Spleen (tissue), 11 donors: ENCODE data around the gene SLC1A2. TPM values are rescaled to one million over a fixed set of nuclear protein-coding genes. Genes with fewer than 3 reads are reported as not detected.

Source experiments
- DNase-seq: peaks from one replicate; pipeline ENCODE4 v3.0.0-alpha.2; 2020
- H3K27ac ChIP-seq, 8 donors: fragments of 200-600 bp; sonication (generic) in 7 of 8; 1 replicate in 4 of 8; 2 replicates in 4 of 8; pipeline versions ENCODE4 v1.5.0 to v1.8.0; 2016 to 2021; ENCODE audit warnings: inconsistent platforms in 4 of 8, mild to moderate bottlenecking in 4 of 8, moderate library complexity in 1 of 8
- H3K27me3 ChIP-seq, 7 donors: fragments of 200-600 bp; sonication (generic) in 6 of 7; replicated peaks in 1 of 7; 1 replicate in 4 of 7; 2 replicates in 3 of 7; pipeline versions ENCODE4 v1.5.0 to v1.8.0; 2016 to 2021; ENCODE audit warnings: inconsistent platforms in 3 of 7, mild to moderate bottlenecking in 1 of 7
- H3K36me3 ChIP-seq, 6 donors: fragments of 200-600 bp; sonication (generic) in 5 of 6; 1 replicate in 4 of 6; 2 replicates in 2 of 6; pipeline versions ENCODE4 v1.5.0 to v1.8.0; 2016 to 2021; ENCODE audit warnings: inconsistent platforms in 2 of 6
- H3K4me1 ChIP-seq, 6 donors: fragments of 200-600 bp; sonication (generic) in 5 of 6; 1 replicate in 3 of 6; 2 replicates in 3 of 6; pipeline versions ENCODE4 v1.5.0 to v1.8.0; 2016 to 2021; ENCODE audit warnings: inconsistent platforms in 3 of 6
- H3K4me3 ChIP-seq, 8 donors: fragments of 200-600 bp; sonication (generic) in 7 of 8; 1 replicate in 4 of 8; 2 replicates in 4 of 8; pipeline versions ENCODE4 v1.5.0 to v1.8.0; 2016 to 2021; ENCODE audit warnings: inconsistent platforms in 4 of 8, mild to moderate bottlenecking in 4 of 8, moderate library complexity in 2 of 8
- H3K9me3 ChIP-seq, 8 donors: fragments of 200-600 bp; sonication (generic) in 7 of 8; 1 replicate in 4 of 8; 2 replicates in 4 of 8; pipeline versions ENCODE4 v1.5.0 to v1.8.0; 2016 to 2021; ENCODE audit warnings: inconsistent platforms in 4 of 8
- POLR2A ChIP-seq, 3 donors: fragments of 450-650 bp; IDR thresholded peaks; one replicate each; pipeline ENCODE4 v1.5.1; 2017; ENCODE audit warnings: antibody characterized with exemption in 3 of 3, mild to moderate bottlenecking in 1 of 3
- POLR2AphosphoS5 ChIP-seq, 3 donors: sonication (generic); formaldehyde crosslinking; IDR thresholded peaks; one replicate each; pipeline ENCODE4 v1.5.1; 2017; ENCODE audit warnings: antibody characterized with exemption in 3 of 3
- WGBS, 5 donors: extraction: QIAGEN DNeasy Blood & Tissue Kit in 3 of 5; methylation state at CpG; one replicate each; pipeline versions ENCODE4 v1.1.5 to v1.1.7; 2013 to 2018; 5-methylcytosine and 5-hydroxymethylcytosine counted together
- intact Hi-C: fragments of 100-400 bp; cut with DNase I; formaldehyde crosslinking; loops from one replicate; pipeline ENCODE4 v1.15.0; 2023; ENCODE audit warnings: low total_unique reads
- polyA plus RNA-seq, 3 donors: library from polyadenylated mRNA; stranded (reverse); fragments of 200-250 nt; gene quantifications; one replicate each; pipeline ENCODE4 v1.2.1, GENCODE V29; 2013
- total RNA-seq, 7 donors: library from RNA; depleted of rRNA in 3 of 7; stranded (reverse); fragments of >200 nt in 3 of 7; fragmentation: NEBNext Ultra II Directional in 4 of 7; extraction: Animal tissue kit (Norgen Biotek cat#: 25700) in 4 of 7; gene quantifications; one replicate each; pipeline versions ENCODE4 v1.1.0 to v1.2.1, GENCODE V29; 2016 to 2021
- TF ChIP-seq, protein P1 (sequence below), 11 experiments: fragments of 200-600 bp in 7 of 11; fragments of 450-650 bp in 4 of 11; sonication (generic) in 4 of 11; IDR thresholded peaks in 8 of 11; conservative IDR thresholded peaks in 3 of 11; 1 replicate in 7 of 11; 2 replicates in 4 of 11; pipeline versions ENCODE4 v1.4.0 to v1.8.0; 2016 to 2021; ENCODE audit warnings: antibody characterized with exemption in 11 of 11, inconsistent platforms in 4 of 11, mild to moderate bottlenecking in 1 of 11
- donor health status: healthy with polysubstance abuse.
- donor health status: DM: no; HTN: no; CAD: no; lungs with moderate emphysema.
- donor health status: DM: no; HTN: no; CAD: no.
- donor health status: Bipolar disorder and iron deficiency.
- donor health status: healthy.
- donor health status: DM: no; HTN: no; CAD: no.
- donor health status: DM: yes; HTN: yes; CAD: no.

The SLC1A2 gene
- total and polyA plus RNA-seq, 10 donors: 0.26 to 3.8 (median 0.93) TPM

DNA sequence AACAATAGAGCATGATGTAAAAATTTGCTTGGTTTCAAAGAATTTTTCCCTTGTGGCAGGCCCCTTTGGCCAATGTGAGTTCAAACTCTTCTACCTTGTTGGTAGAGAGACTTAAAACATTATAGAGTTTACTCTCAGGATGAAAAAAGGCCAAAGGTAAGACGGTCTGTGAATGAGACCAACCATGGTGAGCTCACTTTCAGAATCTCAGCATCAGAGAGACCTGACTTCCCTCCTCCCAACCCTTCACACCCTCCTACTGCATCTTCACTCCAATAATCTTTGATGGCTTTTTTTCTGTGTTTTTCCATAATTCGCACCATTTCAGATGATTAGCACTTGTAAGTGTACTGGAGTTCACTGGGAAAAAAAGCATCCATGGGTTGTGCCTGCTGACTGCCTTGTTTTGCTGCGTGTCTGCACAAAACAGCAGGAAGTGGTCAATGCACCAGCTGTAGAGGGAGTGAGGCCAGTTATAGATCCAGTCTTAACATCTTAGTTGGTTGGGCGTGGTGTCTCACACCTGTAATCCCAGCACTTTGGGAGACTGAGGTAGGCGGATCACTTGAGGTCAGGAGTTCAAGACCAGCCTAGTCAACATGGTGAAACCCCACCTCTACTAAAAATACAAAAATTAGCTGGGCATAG is 64.1 kb downstream of the SLC1A2 start:
- no peaks in the 10 kb centered on the region for H3K27me3 ChIP-seq
- no peak overlapping the region for H3K4me3 ChIP-seq
- 73 to 93% (median 83%) methylated on average over 4 to 5 of the region's 5 CpGs for WGBS, 5 donors
- DNase-seq: no peak
- H3K4me1 ChIP-seq: no peaks in the 10 kb centered on the region
- H3K9me3 ChIP-seq: no peaks in the 10 kb centered on the region
- intact Hi-C loops: no loop called here
- TF ChIP-seq, protein P1, sequence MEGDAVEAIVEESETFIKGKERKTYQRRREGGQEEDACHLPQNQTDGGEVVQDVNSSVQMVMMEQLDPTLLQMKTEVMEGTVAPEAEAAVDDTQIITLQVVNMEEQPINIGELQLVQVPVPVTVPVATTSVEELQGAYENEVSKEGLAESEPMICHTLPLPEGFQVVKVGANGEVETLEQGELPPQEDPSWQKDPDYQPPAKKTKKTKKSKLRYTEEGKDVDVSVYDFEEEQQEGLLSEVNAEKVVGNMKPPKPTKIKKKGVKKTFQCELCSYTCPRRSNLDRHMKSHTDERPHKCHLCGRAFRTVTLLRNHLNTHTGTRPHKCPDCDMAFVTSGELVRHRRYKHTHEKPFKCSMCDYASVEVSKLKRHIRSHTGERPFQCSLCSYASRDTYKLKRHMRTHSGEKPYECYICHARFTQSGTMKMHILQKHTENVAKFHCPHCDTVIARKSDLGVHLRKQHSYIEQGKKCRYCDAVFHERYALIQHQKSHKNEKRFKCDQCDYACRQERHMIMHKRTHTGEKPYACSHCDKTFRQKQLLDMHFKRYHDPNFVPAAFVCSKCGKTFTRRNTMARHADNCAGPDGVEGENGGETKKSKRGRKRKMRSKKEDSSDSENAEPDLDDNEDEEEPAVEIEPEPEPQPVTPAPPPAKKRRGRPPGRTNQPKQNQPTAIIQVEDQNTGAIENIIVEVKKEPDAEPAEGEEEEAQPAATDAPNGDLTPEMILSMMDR (IDR thresholded peaks at IDR 0.05 in 8 of 11, conservative IDR thresholded peaks at IDR 0.05 in 3 of 11): no peak
- TF ChIP-seq POLR2AphosphoS5 (IDR thresholded peaks at IDR 0.05) (no peak), POLR2A (IDR thresholded peaks at IDR 0.05) (no peak)
- H3K36me3 ChIP-seq: no peaks in the 10 kb centered on the region
- no peak overlapping the region for H3K27ac ChIP-seq

DNA sequence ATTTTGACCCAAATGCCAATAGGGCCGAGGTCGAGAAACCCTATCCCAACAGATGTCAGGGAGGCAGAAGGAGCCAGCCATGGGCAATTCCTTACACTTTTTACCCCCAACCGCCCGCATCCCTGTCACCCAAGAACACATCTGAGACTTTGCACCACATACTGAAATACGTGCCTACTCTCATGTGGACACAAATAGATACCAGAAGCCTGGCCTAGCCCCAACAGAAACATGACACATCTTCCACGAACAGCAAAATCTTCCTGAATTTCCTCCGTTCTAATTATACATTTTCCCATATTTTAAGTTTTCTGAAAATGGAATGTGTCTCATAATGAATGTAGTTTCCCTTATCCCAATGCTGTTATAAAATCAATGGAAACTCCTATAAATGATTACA is 64.7 kb downstream of the SLC1A2 start:
- intact Hi-C loops: no loop called here
- Histone ChIP-seq H3K9me3 (no peaks in the 10 kb centered on the region), H3K27me3 (no peaks in the 10 kb centered on the region), H3K4me3 (no peak overlapping the region), H3K27ac (no peak overlapping the region), H3K4me1 (peaks cover 0 to under 1% (median 0%) of the 10 kb centered on the region in 6 donors), H3K36me3 (no peaks in the 10 kb centered on the region)
- DNase-seq: no peak
- TF ChIP-seq, protein P1 (IDR thresholded peaks at IDR 0.05 in 8 of 11, conservative IDR thresholded peaks at IDR 0.05 in 3 of 11): no peak
- no peak for TF ChIP-seq POLR2A (IDR thresholded peaks at IDR 0.05)
- no peak for TF ChIP-seq POLR2AphosphoS5 (IDR thresholded peaks at IDR 0.05)
- 90 to 94% (median 90%) methylated on average over 7 of the region's 7 CpGs for WGBS, 5 donors

DNA sequence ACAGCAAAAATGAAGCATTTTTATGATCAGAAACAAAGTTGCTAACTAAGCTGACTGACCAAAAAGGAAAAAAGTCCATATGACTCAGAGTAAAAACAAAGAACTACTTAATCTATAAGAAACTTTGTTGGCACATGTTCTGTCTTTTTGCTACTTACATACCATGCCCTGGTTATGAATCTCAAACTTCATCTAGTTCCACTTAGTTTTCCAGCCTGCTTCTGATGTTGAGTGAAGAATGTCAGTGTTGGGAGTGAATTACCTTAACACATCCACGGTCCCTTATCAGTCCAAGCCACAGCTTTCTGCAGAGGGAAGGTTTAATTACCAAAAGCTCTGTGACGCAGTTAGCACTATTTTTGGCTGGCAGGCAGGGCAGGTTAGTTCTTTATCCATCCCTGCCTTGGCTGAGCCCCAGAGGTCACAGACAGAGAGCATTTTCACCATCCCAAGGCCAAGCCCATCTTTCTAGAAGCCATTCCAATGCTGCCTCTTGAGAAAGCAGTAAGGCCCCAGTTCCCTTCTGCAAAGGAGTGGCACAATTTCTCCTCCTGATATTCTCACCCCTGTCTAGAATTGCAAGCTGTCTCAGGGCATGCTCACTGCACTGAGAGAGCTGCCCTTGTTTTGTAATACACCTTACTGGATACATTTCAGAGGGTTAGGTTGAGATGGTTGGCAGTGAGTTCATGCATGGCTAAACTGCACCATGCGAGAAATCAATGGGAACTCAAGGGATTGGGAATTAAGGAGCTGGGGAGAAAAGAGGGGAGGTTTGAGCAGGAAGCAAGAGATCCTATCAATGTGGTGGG is 67.1 kb downstream of the SLC1A2 start:
- Histone ChIP-seq H3K4me1 (peaks cover 0 to 9% (median 0%) of the 10 kb centered on the region in 6 donors), H3K27ac (no peak overlapping the region), H3K9me3 (no peaks in the 10 kb centered on the region), H3K36me3 (no peaks in the 10 kb centered on the region), H3K27me3 (no peaks in the 10 kb centered on the region), H3K4me3 (no peak overlapping the region)
- intact Hi-C loops: no loop called here
- WGBS, 5 donors: 68 to 77% (median 75%) methylated on average over 3 of the region's 3 CpGs
- no peak for DNase-seq
- TF ChIP-seq POLR2A (IDR thresholded peaks at IDR 0.05) (no peak), POLR2AphosphoS5 (IDR thresholded peaks at IDR 0.05) (no peak)
- TF ChIP-seq, protein P1 (IDR thresholded peaks at IDR 0.05 in 8 of 11, conservative IDR thresholded peaks at IDR 0.05 in 3 of 11): no peak

DNA sequence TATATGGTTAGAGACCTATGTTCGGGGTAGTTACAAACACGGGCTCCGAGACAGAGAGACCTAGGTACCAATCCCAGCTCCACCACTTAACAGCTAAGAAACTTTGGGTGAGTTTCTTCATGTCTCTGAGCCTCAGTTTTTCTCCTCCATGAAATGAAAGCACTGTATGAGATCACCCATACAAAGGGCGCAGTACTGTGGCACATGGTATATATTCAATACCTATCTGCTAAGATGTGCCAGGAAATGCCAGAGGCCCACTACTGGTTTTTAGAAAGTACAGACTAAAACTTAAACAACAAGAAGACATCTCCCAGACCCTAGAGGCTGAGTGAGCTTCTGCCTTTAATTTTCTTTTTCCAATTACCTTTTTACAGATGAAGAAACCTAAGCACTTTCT is 69.5 kb downstream of the SLC1A2 start:
- Histone ChIP-seq H3K27me3 (no peaks in the 10 kb centered on the region), H3K9me3 (no peaks in the 10 kb centered on the region), H3K4me3 (no peak overlapping the region), H3K36me3 (no peaks in the 10 kb centered on the region), H3K27ac (no peak overlapping the region), H3K4me1 (peaks cover 0 to 20% (median 6%) of the 10 kb centered on the region in 6 donors)
- 96 to 100% (median 97%) methylated on average over 4 of the region's 4 CpGs for WGBS, 5 donors
- TF ChIP-seq POLR2AphosphoS5 (IDR thresholded peaks at IDR 0.05) (no peak), POLR2A (IDR thresholded peaks at IDR 0.05) (no peak)
- TF ChIP-seq, protein P1 (IDR thresholded peaks at IDR 0.05 in 8 of 11, conservative IDR thresholded peaks at IDR 0.05 in 3 of 11): no peak
- DNase-seq: no peak
- intact Hi-C loops: no loop called here
